ENCODE measurements around the gene DGKD. TPM values are rescaled to one million over a fixed set of nuclear protein-coding genes. Genes with fewer than 3 reads are reported as not detected.

The DGKD gene
- polyA plus RNA-seq, 3 donors = 4.4 to 34.4 (median 15.7) TPM

GRCh38 chr2:233457356-233457755 lies 103.1 kb downstream of the DGKD start:
- H3K27ac ChIP-seq (ENCODE audit: low read depth, low read length) = no peak overlapping the region
- 90 to 97% (median 94%) methylated on average over 5 of the region's 5 CpGs for WGBS, 3 donors

- no peak overlapping the region for H3K27ac ChIP-seq (ENCODE audit: low read depth, low read length)
- 93 to 95% (median 94%) methylated on average over 20 of the region's 20 CpGs for WGBS, 3 donors
Observed at GRCh38 chr2:233458031-233458610, 103.8 kb downstream of the DGKD start.

GRCh38 chr2:233458826-233459225 lies 104.5 kb downstream of the DGKD start:
- WGBS, 3 donors = 94 to 95% (median 95%) methylated on average over 8 of the region's 8 CpGs
- no peak overlapping the region for H3K27ac ChIP-seq (ENCODE audit: low read depth, low read length)

- no peak overlapping the region for H3K27ac ChIP-seq (ENCODE audit: low read depth, low read length)
- 92 to 97% (median 94%) methylated on average over 10 of the region's 10 CpGs for WGBS, 3 donors
Observed at GRCh38 chr2:233459426-233459825, 105.1 kb downstream of the DGKD start.

- WGBS, 3 donors = 73 to 93% (median 92%) methylated on average over 32 of the region's 32 CpGs
- no peak overlapping the region for H3K27ac ChIP-seq (ENCODE audit: low read depth, low read length)
Observed at GRCh38 chr2:233460726-233461441, 106.6 kb downstream of the DGKD start.

- no peak overlapping the region for H3K27ac ChIP-seq (ENCODE audit: low read depth, low read length)
- WGBS, 3 donors = 84 to 97% (median 94%) methylated on average over 8 of the region's 8 CpGs
Observed at GRCh38 chr2:233461481-233461891, 107.2 kb downstream of the DGKD start.

- 93 to 95% (median 95%) methylated on average over 25 of the region's 25 CpGs for WGBS, 3 donors
- H3K27ac ChIP-seq (ENCODE audit: low read depth, low read length) = no peak overlapping the region
Observed at GRCh38 chr2:233462202-233462785, 108.0 kb downstream of the DGKD start.

- H3K27ac ChIP-seq (ENCODE audit: low read depth, low read length) = no peak overlapping the region
- WGBS, 3 donors = 92 to 96% (median 95%) methylated on average over 21 of the region's 21 CpGs
Observed at GRCh38 chr2:233462826-233463470, 108.7 kb downstream of the DGKD start.

GRCh38 chr2:233463586-233463985 lies 109.3 kb downstream of the DGKD start:
- H3K27ac ChIP-seq (ENCODE audit: low read depth, low read length) = no peak overlapping the region

GRCh38 chr2:233464056-233464455 lies 109.8 kb downstream of the DGKD start:
- H3K27ac ChIP-seq (ENCODE audit: low read depth, low read length) = no peak overlapping the region
- 90 to 94% (median 91%) methylated on average over 19 of the region's 19 CpGs for WGBS, 3 donors

More at GRCh38 chr2:233463586-233463985, 109.3 kb downstream of the DGKD start:
- 89 to 97% (median 96%) methylated on average over 16 of the region's 16 CpGs for WGBS, 3 donors

- WGBS, 3 donors = 89 to 91% (median 90%) methylated on average over 16 of the region's 16 CpGs
- no peak overlapping the region for H3K27ac ChIP-seq (ENCODE audit: low read depth, low read length)
Observed at GRCh38 chr2:233464531-233465240, 110.4 kb downstream of the DGKD start.

- no peak overlapping the region for H3K27ac ChIP-seq (ENCODE audit: low read depth, low read length)
- 91 to 94% (median 93%) methylated on average over 20 of the region's 20 CpGs for WGBS, 3 donors
Observed at GRCh38 chr2:233466991-233467603, 112.8 kb downstream of the DGKD start.

GRCh38 chr2:233468047-233468740 lies 113.9 kb downstream of the DGKD start:
- 92 to 96% (median 96%) methylated on average over 22 of the region's 22 CpGs for WGBS, 3 donors
- H3K27ac ChIP-seq (ENCODE audit: low read depth, low read length) = no peak overlapping the region

GRCh38 chr2:233468741-233469110 lies 114.4 kb downstream of the DGKD start:
- 95 to 97% (median 96%) methylated on average over 8 of the region's 8 CpGs for WGBS, 3 donors
- H3K27ac ChIP-seq (ENCODE audit: low read depth, low read length) = no peak overlapping the region

- WGBS, 3 donors = 72 to 81% (median 74%) methylated on average over 32 of the region's 32 CpGs
- no peak overlapping the region for H3K27ac ChIP-seq (ENCODE audit: low read depth, low read length)
Observed at GRCh38 chr2:233469261-233470010, 115.1 kb downstream of the DGKD start.

GRCh38 chr2:233470011-233470687 lies 115.9 kb downstream of the DGKD start:
- H3K27ac ChIP-seq (ENCODE audit: low read depth, low read length) = no peak overlapping the region
- WGBS, 3 donors = 64 to 86% (median 77%) methylated on average over 20 of the region's 20 CpGs

- no peak overlapping the region for H3K27ac ChIP-seq (ENCODE audit: low read depth, low read length)
Observed at GRCh38 chr2:233470839-233471238, 116.5 kb downstream of the DGKD start.

More at GRCh38 chr2:233470839-233471238, 116.5 kb downstream of the DGKD start:
- 88 to 90% (median 89%) methylated on average over 14 of the region's 14 CpGs for WGBS, 3 donors
